HepG2 (cell line): ENCODE results near the gene TSR1. TPM values are rescaled to one million over a fixed set of nuclear protein-coding genes. Genes with fewer than 3 reads are reported as not detected.

Source experiments
- ATAC-seq: fragments of 200-7000 bp; cut with Tn5 transposase; 3 replicates; pipeline ENCODE4 v1.9.1; 2020; ENCODE audit warnings: mild to moderate bottlenecking, moderate library complexity
- BruUV-seq: library from RNA; stranded (reverse); fragments of 400-500 nt; replicated peaks from 2 replicates; lab custom pipeline; 2021; lab: Mats Ljungman, UMichigan
- CTCF ChIA-PET: fragments of 300-600 bp; formaldehyde crosslinking; extraction: SDS; loops from one replicate; lab custom pipeline; 2021; ENCODE audit warnings: low total read pairs, inconsistent platforms, low intra/inter-chr PET ratio; lab: Yijun Ruan, JAX
- POLR2A ChIA-PET: fragments of 350-600 bp; sonication (Branson Sonifier 250); formaldehyde crosslinking; loops from one replicate; lab custom pipeline; 2020; ENCODE audit warnings: antibody characterized with exemption, inconsistent platforms; lab: Yijun Ruan, JAX
- DNase-seq: peaks from one replicate; pipeline ENCODE4 v3.0.0-alpha.2; 2015; ENCODE audit warnings: low spot score
- FAIRE-seq: peaks from 3 replicates; lab custom pipeline; 2011; peaks lifted over from hg19 to GRCh38; lab: Jason Lieb, UNC
- H2AFZ ChIP-seq: one replicate; pipeline ENCODE4 v1.6.1; 2011; ENCODE audit warnings: low read length, inconsistent platforms
- H3K27ac ChIP-seq: fragments of 300-600 bp; 3 replicates; pipeline ENCODE4 v1.8.0; 2011; ENCODE audit warnings: mixed run types, mild to moderate bottlenecking, mixed read lengths, low read length, inconsistent platforms; ENCODE audit not compliant: insufficient read depth; ENCODE audit errors: extremely low read length
- H3K27me3 ChIP-seq, 2 experiments: fragments of 200-600 bp in 1 of 2; 2 replicates in 1 of 2; 3 replicates in 1 of 2; pipeline versions ENCODE4 v1.6.0 to v1.8.0; 2011; ENCODE audit warnings: low read length in 2 of 2, mild to moderate bottlenecking in 2 of 2, moderate library complexity in 2 of 2, inconsistent platforms in 1 of 2; ENCODE audit not compliant: insufficient read depth in 2 of 2, control insufficient read depth in 1 of 2
- H3K36me3 ChIP-seq, 2 experiments: fragments of 200-600 bp in 1 of 2; replicated peaks in 1 of 2; 2 replicates in 1 of 2; 3 replicates in 1 of 2; pipeline versions ENCODE4 v1.5.1 to v1.8.0; 2011; ENCODE audit warnings: low read length in 2 of 2, inconsistent platforms in 1 of 2; ENCODE audit not compliant: insufficient read depth in 2 of 2, control insufficient read depth in 1 of 2
- H3K4me1 ChIP-seq: 2 replicates; pipeline ENCODE4 v1.5.1; 2012; ENCODE audit warnings: low read length, inconsistent platforms; ENCODE audit not compliant: insufficient read depth
- H3K4me2 ChIP-seq: 2 replicates; pipeline ENCODE4 v1.6.0; 2011; ENCODE audit warnings: low read depth, low read length, inconsistent platforms
- H3K4me3 ChIP-seq, 3 experiments: fragments of 200-600 bp in 1 of 3; sonication (generic), shearing (Covaris generic) in 1 of 3; replicated peaks in 1 of 3; 2 replicates each; pipeline ENCODE4 v1.5.1; 2011 to 2016; ENCODE audit warnings: low read length in 3 of 3, inconsistent platforms in 2 of 3, low read depth in 2 of 3, mild to moderate bottlenecking in 2 of 3, control low read depth in 1 of 3, mixed read lengths in 1 of 3; ENCODE audit not compliant: insufficient read depth in 1 of 3
- H3K79me2 ChIP-seq: one replicate; pipeline ENCODE4 v1.6.1; 2011; ENCODE audit warnings: low read length, inconsistent platforms; ENCODE audit not compliant: insufficient read depth
- H3K9ac ChIP-seq: 2 replicates; pipeline ENCODE4 v1.6.0; 2011; ENCODE audit warnings: mild to moderate bottlenecking, low read depth, low read length, inconsistent platforms; ENCODE audit not compliant: insufficient read depth
- H3K9me3 ChIP-seq: 2 replicates; pipeline ENCODE4 v1.5.1; 2012; ENCODE audit warnings: mild to moderate bottlenecking, low read length
- H4K20me1 ChIP-seq: 2 replicates; pipeline ENCODE4 v1.6.0; 2011; ENCODE audit warnings: inconsistent platforms, mild to moderate bottlenecking, low read length, moderate library complexity; ENCODE audit not compliant: insufficient read depth
- ATAD3A ChIP-seq: sonication (generic); formaldehyde crosslinking; IDR thresholded peaks from 2 replicates; pipeline ENCODE4 v1.4.0; 2020; ENCODE audit warnings: missing genetic modification reagents
- BHLHE40 ChIP-seq: IDR thresholded peaks from 2 replicates; pipeline ENCODE4 v1.6.1; 2011; ENCODE audit warnings: low read length, improper control_type of control experiment
- MAF1 ChIP-seq: sonication (generic); formaldehyde crosslinking; IDR thresholded peaks from 2 replicates; pipeline ENCODE4 v1.5.0; 2020; ENCODE audit warnings: missing genetic modification reagents, borderline replicate concordance
- NRL ChIP-seq: sonication (generic); formaldehyde crosslinking; IDR thresholded peaks from 2 replicates; pipeline ENCODE4 v1.5.0; 2020; ENCODE audit warnings: missing genetic modification reagents, mild to moderate bottlenecking, moderate library complexity, borderline replicate concordance
- RFX5 ChIP-seq: IDR thresholded peaks from 2 replicates; pipeline ENCODE4 v1.6.1; 2011; ENCODE audit warnings: low read depth, low read length, improper control_type of control experiment
- SALL2 ChIP-seq: sonication (generic); formaldehyde crosslinking; IDR thresholded peaks from 2 replicates; pipeline ENCODE4 v1.8.1; 2023; ENCODE audit warnings: mild to moderate bottlenecking, missing genetic modification reagents, inconsistent platforms
- SP5 ChIP-seq: IDR thresholded peaks from 2 replicates; pipeline ENCODE4 v1.6.1; 2016; ENCODE audit warnings: low read depth, borderline replicate concordance
- SPEN ChIP-seq: sonication (generic); formaldehyde crosslinking; IDR thresholded peaks from 2 replicates; pipeline ENCODE4 v1.5.1; 2020; ENCODE audit warnings: low read depth, mild to moderate bottlenecking, missing genetic modification reagents
- WGBS: methylation state at CpG from one replicate; pipeline ENCODE4 v1.1.6; 2017; ENCODE audit warnings: low lambda C conversion rate; 5-methylcytosine and 5-hydroxymethylcytosine counted together
- in situ Hi-C: cut with HindIII; loops from 2 replicates; pipeline ENCODE4 v1.10.0; 2017; ENCODE audit warnings: low pct_unique_long_range_greater_than_20kb; ENCODE audit not compliant: extremely low pct_ligation_motif_present
- intact Hi-C: fragments of 100-400 bp; cut with micrococcal nuclease; formaldehyde crosslinking; loops from one replicate; pipeline ENCODE4 v1.10.0; 2022; ENCODE audit not compliant: unreplicated experiment
- polyA plus RNA-seq, 8 experiments: library from polyadenylated mRNA; depleted of rRNA in 3 of 8; stranded (reverse) in 7 of 8; unstranded in 1 of 8; fragments of >200 nt; fragmentation: Illumina TruSeq in 4 of 8; extraction: Trizol in 4 of 8; gene quantifications; 2 replicates each; pipeline versions ENCODE4 v1.2.1 to v1.2.3, GENCODE V29; 2011 to 2016; ENCODE audit warnings: low read depth in 4 of 8, missing spikeins in 1 of 8, mixed read lengths in 1 of 8; ENCODE audit not compliant: insufficient read depth in 1 of 8
- total RNA-seq, 5 experiments: library from RNA; depleted of rRNA; stranded (reverse); fragments of >200 nt; fragmentation: Illumina TruSeq; extraction: Trizol; gene quantifications; 2 replicates each; pipeline ENCODE4 v1.2.3, GENCODE V29; 2016; ENCODE audit warnings: low read depth in 1 of 5
- TF ChIP-seq, protein P1 (sequence below): sonication (generic); formaldehyde crosslinking; IDR thresholded peaks from 2 replicates; pipeline ENCODE4 v1.4.0; 2020; ENCODE audit warnings: mild to moderate bottlenecking, low read depth, missing genetic modification reagents
- TF ChIP-seq, protein P2 (sequence below): IDR thresholded peaks from 2 replicates; pipeline ENCODE4 v1.6.1; 2016; ENCODE audit warnings: low read depth
- TF ChIP-seq, protein P3 (sequence below): sonication (generic); formaldehyde crosslinking; IDR thresholded peaks from 2 replicates; pipeline ENCODE4 v1.4.0; 2020; ENCODE audit warnings: missing genetic modification reagents
- TF ChIP-seq, protein P4 (sequence below): IDR thresholded peaks from 2 replicates; pipeline ENCODE4 v1.6.1; 2016
- TF ChIP-seq, protein P5 (sequence below): IDR thresholded peaks from 2 replicates; pipeline ENCODE4 v1.6.1; 2018; ENCODE audit warnings: missing genetic modification reagents, mild to moderate bottlenecking, missing compliant biosample characterization

The TSR1 gene
- total and polyA plus RNA-seq, 2 of the 13 experiments (the other 11 are each of a cell fraction or from before 2014, with no cell fraction given) = 7.1 to 65.8 TPM

DNA sequence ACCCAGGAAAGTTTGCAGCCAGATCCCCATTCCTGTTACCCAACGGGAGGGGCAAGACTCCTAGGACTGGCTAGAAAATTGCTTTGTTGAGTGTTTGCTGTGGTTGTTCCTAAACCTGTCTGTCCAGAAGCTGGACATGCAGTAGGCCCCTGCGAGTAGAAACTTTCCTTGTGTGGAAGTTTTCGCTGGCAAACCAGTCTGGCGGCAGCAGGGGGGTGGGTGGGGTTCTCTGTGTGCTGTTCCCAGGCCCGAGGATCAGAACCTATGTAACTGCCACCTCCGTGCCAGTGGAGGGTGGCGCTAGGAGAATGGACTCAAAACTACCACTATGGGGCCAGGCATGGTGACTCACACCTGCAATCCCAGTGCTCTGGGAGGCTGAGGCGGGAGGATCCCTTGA is 10.2 kb upstream of the TSR1 start:
- BruUV-seq = no TSS peak
- Histone ChIP-seq H3K9me3 (no peaks in the 10 kb centered on the region), H3K4me3 (no peak overlapping the region), H4K20me1 (no peaks in the 10 kb centered on the region), H3K9ac (no peak overlapping the region), H3K4me2 (no peak overlapping the region), H3K4me1 (peaks cover 16% of the 10 kb centered on the region), H2AFZ (no peak overlapping the region), H3K36me3 (peaks cover 6 to 15% of the 10 kb centered on the region in 2 experiments; a peak in 3 of 5 replicates), H3K27me3 (no peaks in the 10 kb centered on the region), H3K79me2 (no peaks in the 10 kb centered on the region), H3K27ac (no peak overlapping the region)
- DNase-seq (no peak), ATAC-seq (no peak), FAIRE-seq (no peak)
- POLR2A ChIA-PET = interaction anchor here (0.9 to 2.1 kb wide), 3 partner anchors 8 to 10 kb away, joined by 4 to 10 read pairs (median 5); partner anchors contain the start of gene TSR1
- TF ChIP-seq, protein P1, sequence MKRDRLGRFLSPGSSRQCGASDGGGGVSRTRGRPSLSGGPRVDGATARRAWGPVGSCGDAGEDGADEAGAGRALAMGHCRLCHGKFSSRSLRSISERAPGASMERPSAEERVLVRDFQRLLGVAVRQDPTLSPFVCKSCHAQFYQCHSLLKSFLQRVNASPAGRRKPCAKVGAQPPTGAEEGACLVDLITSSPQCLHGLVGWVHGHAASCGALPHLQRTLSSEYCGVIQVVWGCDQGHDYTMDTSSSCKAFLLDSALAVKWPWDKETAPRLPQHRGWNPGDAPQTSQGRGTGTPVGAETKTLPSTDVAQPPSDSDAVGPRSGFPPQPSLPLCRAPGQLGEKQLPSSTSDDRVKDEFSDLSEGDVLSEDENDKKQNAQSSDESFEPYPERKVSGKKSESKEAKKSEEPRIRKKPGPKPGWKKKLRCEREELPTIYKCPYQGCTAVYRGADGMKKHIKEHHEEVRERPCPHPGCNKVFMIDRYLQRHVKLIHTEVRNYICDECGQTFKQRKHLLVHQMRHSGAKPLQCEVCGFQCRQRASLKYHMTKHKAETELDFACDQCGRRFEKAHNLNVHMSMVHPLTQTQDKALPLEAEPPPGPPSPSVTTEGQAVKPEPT (CRISPR knock-in tag) = no peak
- TF ChIP-seq, protein P2, sequence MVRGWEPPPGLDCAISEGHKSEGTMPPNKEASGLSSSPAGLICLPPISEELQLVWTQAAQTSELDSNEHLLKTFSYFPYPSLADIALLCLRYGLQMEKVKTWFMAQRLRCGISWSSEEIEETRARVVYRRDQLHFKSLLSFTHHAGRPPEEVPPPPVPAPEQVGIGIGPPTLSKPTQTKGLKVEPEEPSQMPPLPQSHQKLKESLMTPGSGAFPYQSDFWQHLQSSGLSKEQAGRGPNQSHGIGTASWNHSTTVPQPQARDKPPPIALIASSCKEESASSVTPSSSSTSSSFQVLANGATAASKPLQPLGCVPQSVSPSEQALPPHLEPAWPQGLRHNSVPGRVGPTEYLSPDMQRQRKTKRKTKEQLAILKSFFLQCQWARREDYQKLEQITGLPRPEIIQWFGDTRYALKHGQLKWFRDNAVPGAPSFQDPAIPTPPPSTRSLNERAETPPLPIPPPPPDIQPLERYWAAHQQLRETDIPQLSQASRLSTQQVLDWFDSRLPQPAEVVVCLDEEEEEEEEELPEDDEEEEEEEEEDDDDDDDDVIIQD = no peak
- TF ChIP-seq SALL2 (CRISPR knock-in tag) = no peak
- no peak for TF ChIP-seq SPEN
- TF ChIP-seq, protein P3, sequence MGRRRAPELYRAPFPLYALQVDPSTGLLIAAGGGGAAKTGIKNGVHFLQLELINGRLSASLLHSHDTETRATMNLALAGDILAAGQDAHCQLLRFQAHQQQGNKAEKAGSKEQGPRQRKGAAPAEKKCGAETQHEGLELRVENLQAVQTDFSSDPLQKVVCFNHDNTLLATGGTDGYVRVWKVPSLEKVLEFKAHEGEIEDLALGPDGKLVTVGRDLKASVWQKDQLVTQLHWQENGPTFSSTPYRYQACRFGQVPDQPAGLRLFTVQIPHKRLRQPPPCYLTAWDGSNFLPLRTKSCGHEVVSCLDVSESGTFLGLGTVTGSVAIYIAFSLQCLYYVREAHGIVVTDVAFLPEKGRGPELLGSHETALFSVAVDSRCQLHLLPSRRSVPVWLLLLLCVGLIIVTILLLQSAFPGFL (CRISPR knock-in tag) = no peak
- no peak for TF ChIP-seq NRL (CRISPR knock-in tag)
- no peak for TF ChIP-seq RFX5
- TF ChIP-seq ATAD3A (CRISPR knock-in tag) = no peak
- TF ChIP-seq, protein P4, sequence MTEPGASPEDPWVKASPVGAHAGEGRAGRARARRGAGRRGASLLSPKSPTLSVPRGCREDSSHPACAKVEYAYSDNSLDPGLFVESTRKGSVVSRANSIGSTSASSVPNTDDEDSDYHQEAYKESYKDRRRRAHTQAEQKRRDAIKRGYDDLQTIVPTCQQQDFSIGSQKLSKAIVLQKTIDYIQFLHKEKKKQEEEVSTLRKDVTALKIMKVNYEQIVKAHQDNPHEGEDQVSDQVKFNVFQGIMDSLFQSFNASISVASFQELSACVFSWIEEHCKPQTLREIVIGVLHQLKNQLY (CRISPR knock-in tag) = no peak
- no peak for TF ChIP-seq MAF1
- TF ChIP-seq SP5 = no peak
- TF ChIP-seq, protein P5, sequence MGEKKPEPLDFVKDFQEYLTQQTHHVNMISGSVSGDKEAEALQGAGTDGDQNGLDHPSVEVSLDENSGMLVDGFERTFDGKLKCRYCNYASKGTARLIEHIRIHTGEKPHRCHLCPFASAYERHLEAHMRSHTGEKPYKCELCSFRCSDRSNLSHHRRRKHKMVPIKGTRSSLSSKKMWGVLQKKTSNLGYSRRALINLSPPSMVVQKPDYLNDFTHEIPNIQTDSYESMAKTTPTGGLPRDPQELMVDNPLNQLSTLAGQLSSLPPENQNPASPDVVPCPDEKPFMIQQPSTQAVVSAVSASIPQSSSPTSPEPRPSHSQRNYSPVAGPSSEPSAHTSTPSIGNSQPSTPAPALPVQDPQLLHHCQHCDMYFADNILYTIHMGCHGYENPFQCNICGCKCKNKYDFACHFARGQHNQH = no peak
- no peak for TF ChIP-seq BHLHE40
- CTCF ChIA-PET = no interaction called here
- in situ Hi-C loops = no loop called here
- WGBS = 100% methylated on average over 7 of the region's 8 CpGs
- intact Hi-C loops = no loop called here
